H1 (cell line): ENCODE data around the gene ATG9B. TPM values are rescaled to one million over a fixed set of nuclear protein-coding genes. Genes with fewer than 3 reads are reported as not detected.

Experiments used
- ATF2 ChIP-seq: IDR thresholded peaks from 2 replicates; pipeline ENCODE4 v1.6.1; 2012; ENCODE audit warnings: low read length, inconsistent platforms
- CTCF ChIP-seq, 3 experiments: IDR thresholded peaks; 1 replicate in 2 of 3; 2 replicates in 1 of 3; pipeline versions ENCODE4 v1.5.1 to v1.6.1; 2011; ENCODE audit warnings: low read length in 3 of 3, mild to moderate bottlenecking in 3 of 3, inconsistent platforms in 2 of 3, low read depth in 1 of 3, moderate library complexity in 1 of 3; ENCODE audit not compliant: insufficient read depth in 1 of 3; ENCODE audit errors: control extremely low read depth in 1 of 3
- EGR1 ChIP-seq: IDR thresholded peaks from 2 replicates; pipeline ENCODE4 v1.6.1; 2011; ENCODE audit warnings: low read depth, low read length, borderline replicate concordance
- EZH2 ChIP-seq: fragments of 200-600 bp; sonication (generic); IDR thresholded peaks from 2 replicates; pipeline ENCODE4 v1.7.1; 2012; ENCODE audit warnings: low read depth, mild to moderate bottlenecking, moderate library complexity, low read length, inconsistent platforms; ENCODE audit not compliant: severe bottlenecking
- RXRA ChIP-seq: IDR thresholded peaks from 2 replicates; pipeline ENCODE4 v1.6.1; 2011; ENCODE audit warnings: low read depth, mild to moderate bottlenecking, low read length, moderate library complexity; ENCODE audit not compliant: insufficient read depth
- SP4 ChIP-seq: IDR thresholded peaks from 2 replicates; pipeline ENCODE4 v1.6.1; 2012; ENCODE audit warnings: low read length, inconsistent platforms
- SUZ12 ChIP-seq: fragments of 200-600 bp; sonication (generic); IDR thresholded peaks from 2 replicates; pipeline ENCODE4 v1.6.1; 2012; ENCODE audit warnings: mild to moderate bottlenecking, inconsistent platforms, low read length, moderate library complexity, mixed read lengths
- polyA plus RNA-seq, 7 experiments: library from polyadenylated mRNA; depleted of rRNA in 3 of 7; stranded (reverse) in 5 of 7; unstranded in 2 of 7; fragments of >200 nt in 5 of 7; fragments of 200-250 nt in 2 of 7; gene quantifications; 1 replicate in 5 of 7; 2 replicates in 1 of 7; 4 replicates in 1 of 7; pipeline versions ENCODE4 v1.2.1 to v1.2.3, GENCODE V29; 2011 to 2013; ENCODE audit warnings: missing spikeins in 2 of 7, mixed read lengths in 2 of 7
- total RNA-seq: library from RNA; stranded (reverse); fragmentation: NEBNext Ultra II Directional; extraction: Animal tissue kit (Norgen Biotek cat#: 25700); gene quantifications from 2 replicates; pipeline ENCODE4 v1.2.1, GENCODE V29; 2021

ATG9B gene
- total and polyA plus RNA-seq, 2 of the 8 experiments (the other 6 are each of a cell fraction or from before 2014, with no cell fraction given) = 1.4 to 2.3 TPM

DNA sequence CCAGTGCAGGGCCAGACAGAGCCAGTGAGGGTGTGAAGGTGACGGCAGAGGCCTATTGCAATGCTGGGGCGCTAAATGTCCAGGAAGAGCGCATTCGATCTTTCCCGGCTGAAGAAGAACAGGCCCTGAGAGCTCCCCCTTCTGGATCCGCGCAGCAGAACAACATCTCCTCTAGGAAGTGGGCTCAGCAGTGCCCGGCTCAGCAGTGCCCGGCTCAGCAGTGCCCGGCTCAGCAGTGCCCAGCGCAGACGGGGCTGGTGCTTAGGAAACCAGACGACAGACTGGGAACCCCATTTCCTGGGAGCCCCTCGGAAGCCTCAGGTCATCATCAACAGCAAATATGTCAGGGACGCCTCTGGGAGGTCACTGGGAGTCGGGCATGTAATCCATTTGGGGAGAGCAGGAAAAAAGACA, 38.2 kb downstream of the ATG9B start (continued):
- TF ChIP-seq CTCF (IDR thresholded peaks at IDR 0.05; ENCODE audit: control extremely low read depth in 1 of 3, insufficient read depth in 1 of 3, low read depth in 1 of 3, low read length in 3 of 3) = peak; percentile 70 to 90 (median 86)
- no peak for TF ChIP-seq SUZ12
- TF ChIP-seq EZH2 = no peak
- no peak for TF ChIP-seq ATF2
- no peak for TF ChIP-seq SP4
- no peak for TF ChIP-seq RXRA
- no peak for TF ChIP-seq EGR1
